IPS-NIHi7 (cell line): ENCODE results near the gene CRYBA1.

ENCODE experiments used
- DNase-seq: peaks from one replicate; pipeline ENCODE4 v3.0.0; 2012; ENCODE audit warnings: mixed read lengths; ENCODE audit errors: extremely low spot score

Gene CRYBA1

DNA sequence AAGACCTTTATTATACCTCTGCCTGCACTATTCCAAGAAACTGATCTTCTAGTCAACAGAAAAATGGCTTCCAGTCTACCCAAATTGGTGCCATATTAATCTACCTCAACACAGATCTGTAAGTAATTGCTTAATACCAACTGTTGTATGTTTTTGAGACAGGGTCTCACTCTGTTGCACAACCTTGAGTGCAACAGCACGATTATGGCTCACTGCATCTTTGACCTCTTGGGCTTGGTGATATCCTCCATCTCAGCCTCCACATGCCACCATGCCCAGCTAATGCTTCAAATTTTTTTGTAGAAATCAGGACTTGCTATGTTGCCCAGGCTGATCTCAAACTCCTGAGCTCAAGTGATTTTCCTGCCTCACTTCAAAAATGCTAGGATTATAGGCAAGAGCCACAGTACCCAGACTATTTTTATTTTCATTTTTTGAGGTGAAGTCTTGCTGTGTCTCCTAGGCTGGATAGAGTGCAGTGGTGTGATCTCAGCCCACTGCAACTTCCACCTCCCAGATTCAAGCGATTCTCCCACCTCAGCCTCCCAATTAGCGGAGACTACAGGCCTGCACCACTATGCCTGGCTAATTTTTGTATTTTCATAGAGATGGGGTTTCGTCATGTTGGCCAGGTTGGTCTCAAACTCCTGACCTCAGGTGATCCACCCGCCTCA, 32.9 kb downstream of the CRYBA1 start:
- DNase-seq: no peak

DNA sequence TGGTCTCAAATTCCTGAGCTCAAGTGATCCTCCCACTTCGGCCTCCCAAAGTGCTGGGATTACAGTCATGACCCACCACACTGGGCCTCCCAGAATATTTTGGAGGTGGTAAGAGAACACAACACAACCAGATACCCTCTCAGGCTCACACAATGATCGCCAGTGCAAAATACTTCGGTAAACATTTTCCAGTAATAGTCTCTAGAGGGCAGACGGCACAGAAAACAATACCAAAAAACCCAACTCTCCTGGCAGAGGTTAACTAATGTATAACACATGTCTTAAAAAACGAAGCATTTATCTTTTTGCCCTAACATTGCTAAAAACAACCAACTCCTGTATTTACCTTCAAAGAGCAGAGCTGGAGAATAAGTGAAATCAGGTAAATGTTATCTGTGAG, 36.8 kb downstream of the CRYBA1 start:
- no peak for DNase-seq

DNA sequence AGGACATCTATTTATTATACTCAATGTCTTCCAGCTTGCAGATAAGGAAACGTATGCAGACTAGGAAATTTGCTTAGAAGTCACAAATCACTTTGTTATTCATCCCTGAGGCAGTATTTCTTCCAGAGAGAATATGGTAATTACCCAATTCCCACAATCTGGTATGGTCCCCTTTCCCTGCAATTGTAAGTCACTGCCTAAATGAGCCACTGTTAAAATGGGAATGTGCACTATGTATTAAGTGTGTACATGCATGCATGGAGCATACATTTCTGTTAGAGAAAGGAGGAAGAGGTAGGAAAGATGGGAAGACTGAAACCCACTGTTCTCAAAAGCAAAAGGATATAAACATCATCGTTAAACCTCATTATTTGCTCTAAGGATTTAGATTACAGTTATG, 37.3 kb downstream of the CRYBA1 start:
- no peak for DNase-seq

DNA sequence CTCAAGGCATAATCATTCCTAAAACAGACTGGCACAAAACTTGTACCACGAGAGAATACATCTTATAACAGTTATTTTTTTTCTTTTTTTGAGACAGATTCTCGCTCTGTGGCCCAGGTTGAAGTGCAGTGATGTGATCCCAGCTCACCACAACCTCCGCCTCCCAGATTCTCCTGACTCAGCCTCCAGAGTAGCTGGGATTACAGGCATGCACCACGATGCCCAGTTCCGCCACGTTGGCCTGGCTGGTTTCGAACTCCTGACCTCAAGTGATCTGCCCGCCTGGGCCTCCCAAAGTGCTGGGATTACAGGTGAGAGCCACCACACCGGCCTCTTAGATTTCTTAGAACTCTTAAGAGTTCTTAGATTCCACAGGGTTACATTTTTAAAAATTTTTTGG, 43.2 kb downstream of the CRYBA1 start:
- no peak for DNase-seq

DNA sequence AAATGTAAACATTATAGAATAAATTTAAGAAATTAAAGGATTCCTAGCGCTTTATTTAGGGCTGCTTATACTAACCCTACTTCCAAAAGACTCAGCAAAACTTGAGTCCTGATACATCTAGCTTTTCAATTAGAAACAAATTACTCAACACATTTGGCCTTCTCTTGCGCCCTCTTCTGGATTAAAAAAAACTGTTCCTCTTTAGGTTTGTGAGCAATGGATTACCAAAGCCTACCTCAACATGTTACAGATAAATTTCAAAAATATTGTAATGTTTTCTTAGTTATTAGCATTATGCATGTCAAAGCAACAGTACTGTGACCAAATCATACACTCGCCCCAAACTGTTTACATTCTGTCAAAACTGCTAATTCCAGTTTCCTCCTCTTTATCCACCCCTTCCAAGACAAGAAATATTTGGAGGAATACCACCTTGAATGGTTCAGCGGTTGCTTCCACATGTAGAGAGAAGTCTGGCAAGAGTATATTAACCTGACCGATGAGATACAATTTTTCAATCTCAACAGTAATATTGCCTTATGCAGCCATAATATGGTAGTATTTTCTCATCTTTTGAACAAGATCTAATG, 44.6 kb downstream of the CRYBA1 start:
- DNase-seq: peak; percentile 18

DNA sequence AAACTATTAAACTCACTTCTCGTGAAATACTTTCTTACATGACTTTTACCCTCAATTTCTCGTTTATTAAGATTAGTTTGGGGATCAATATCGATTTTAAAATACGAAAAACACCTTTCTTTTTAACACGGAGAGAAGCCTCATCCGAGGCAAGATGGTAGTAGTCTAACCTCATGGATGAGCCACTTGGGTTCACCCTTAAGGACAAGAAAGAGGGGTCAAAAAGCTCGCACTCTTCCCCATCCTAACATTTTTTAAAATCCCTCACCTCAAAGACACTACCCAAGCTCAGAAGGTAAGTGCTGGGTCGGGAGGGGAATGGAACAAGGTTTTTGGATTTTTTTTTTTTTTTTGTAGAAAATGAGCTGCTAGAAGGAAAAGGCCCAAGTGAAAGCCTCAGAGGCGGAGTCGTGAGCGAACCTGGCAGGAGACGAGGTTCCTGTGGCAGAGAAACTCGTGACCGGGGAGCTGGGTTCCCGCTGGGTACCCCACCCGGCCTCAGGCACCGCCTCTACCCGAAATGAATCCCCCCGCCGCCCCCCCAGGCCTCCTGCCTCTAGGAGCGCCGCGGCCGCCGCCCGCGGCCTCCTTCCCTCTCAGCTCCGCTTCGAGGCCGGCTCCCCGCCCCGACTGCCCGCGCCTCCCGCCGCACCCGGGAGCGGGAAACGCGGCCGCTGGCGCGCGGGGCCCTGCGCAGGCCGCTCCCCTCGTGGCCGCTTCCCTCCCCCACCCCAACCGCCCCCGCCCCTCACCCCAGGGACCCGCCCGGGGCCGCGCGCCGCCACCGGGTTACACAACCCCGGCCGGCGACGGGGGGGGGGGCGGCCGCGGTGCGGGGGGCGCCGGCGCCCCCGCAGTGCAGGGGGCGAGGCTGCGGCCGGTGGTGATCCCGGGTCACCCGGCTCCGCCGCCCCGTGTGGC, 45.7 kb downstream of the CRYBA1 start:
- DNase-seq: peak; percentile 49

DNA sequence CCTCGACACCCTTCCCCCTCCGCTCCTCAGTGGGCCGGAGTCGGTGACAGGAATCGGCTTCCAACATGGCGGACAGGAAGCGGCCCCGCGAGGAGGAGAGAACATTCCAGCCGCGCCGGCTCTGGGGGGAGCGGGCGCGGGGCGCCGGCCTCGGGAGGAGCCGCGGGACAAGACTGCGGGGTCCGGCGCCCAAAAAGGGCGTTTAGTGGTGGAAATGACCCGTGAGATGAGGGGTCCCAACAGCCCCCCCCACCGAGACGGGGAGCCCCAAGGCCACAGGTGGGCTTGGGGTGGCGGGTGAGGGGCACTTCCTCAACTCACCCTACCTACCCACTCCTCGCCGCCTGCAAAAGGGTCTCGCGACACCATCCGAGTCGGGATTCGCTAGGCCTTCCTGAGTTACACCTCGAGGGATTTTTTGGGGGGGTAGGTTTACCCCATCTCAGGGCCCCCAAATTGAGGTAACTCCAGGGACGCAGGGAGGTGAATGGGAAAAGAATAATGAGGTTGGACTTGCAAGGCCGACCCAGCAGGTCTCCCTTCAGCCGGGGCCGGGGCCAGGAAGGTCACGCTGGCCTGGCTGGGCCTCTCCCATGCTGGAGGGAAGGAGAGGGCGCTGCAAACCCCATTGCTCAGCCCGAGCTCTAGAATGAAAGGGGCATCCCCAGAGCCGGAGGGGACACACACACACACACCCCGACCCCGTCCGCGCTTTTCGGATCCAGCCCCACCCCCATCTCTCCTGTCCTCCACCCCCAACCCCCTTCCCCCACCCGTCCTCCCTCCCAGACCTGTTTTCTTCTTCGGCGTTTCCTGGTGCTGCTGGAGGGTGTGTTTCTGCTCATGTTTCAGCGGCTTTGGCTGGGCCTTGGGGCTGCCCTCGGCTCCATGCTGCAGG, 46.6 kb downstream of the CRYBA1 start:
- peak; percentile 46 for DNase-seq

DNA sequence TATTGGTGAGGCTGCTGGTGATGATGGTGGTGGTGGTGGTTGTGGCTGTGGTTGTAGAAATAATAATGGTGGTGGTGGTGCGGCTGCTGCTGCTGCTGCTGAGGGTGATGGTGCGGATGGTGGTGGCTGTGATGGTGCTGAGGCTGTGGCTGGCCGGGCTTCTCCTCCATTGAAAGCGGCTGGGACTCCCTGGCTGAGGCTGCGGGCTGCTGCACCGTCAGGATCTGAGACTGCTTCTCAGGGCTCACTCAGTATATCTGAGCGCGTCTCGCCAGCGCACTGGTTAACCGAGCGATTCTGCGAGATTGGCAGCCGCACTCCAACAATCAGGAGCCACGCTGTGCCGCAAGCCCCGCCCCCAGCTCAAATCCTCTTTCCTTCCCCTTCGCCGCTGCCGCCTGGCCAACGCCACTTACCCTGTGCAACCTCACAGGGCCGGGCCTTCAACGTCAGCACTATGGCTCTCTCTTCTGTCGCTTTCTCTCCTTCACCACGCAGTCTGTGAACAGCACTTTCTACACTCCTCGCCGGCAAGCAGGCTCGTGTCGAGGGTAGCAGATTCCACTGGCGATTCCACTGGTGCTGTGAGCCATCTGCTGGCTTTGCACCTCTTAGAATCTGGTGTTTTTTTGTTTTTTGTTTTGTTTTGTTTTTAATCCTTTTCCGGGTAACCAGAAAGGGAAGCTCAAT, 47.4 kb downstream of the CRYBA1 start, which contains the start of gene NUFIP2:
Gene NUFIP2 (minus strand): TSS at position 259 of the 690 bp plus-strand sequence. CDS start 89 bp downstream, at position 170.
- DNase-seq: peak; percentile 98

DNA sequence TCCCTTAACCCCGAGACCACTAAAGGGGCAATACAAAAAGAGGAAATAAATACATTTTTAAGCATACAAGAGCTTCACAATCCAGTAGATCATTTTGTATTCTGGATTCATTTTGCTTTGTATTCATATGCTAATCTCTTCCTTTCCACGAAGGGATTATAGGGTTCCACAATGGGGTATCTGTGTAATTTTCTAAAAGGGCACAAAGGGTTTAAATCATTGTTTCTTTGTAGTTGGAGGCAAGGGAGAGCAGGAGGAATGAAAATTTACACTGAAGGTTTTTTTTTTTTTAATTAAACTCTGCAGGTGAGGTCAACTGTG, 47.9 kb downstream of the CRYBA1 start:
- DNase-seq: no peak

DNA sequence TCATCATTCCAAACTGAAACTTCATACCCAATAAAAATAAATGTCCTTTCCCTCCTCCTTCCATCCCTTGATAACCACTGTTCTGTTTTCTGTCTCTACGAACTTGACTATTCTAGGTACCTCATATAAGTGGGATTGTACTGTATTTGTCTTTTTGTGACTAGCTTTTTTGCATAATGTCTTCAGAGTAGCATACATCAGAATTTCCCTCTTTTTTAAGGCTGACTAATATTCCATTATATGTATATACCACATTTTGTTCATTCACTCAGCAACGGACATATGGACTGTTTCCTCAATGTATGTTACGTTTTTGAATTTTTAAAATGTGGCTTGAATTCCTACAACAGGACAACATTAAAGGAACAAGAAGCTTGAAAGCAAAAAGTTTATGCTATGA, 48.8 kb downstream of the CRYBA1 start:
- DNase-seq: no peak

DNA sequence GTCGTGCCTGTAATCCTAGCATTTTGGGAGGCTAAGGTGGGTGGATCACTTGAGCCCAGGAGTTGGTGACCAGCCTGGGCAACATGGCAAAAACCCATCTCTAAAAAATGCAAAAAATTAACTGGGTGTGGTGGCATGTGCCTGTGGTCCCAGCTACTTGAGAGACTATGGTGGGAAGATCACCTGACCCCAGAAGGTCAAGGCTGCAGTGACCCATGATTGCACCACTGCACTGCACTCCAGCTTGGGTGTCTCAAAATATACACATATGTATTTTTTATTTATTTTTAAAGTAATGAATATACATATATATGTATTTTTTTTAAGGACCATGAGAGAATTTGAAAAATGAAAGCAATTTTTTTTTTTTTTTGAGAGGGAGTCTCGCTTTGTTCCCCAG, 52.4 kb downstream of the CRYBA1 start:
- DNase-seq: no peak

DNA sequence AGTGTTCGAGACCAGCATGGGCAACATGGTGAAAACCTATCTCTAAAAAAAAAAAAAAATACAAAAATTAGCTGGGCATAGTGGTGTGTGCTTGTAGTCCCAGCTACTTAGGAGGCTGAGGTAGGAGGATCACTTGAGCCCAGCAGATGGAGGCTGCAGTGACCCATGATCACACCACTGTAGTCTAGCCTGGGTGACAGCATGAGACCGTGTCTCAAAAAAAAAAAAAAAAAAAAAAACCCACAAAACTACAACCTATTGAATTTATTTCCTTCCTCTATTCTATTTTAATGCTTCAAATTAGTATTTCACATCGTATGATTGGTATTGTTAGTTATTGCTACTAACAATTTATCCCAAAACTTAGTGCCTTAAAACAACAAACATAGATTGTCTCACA, 56.7 kb downstream of the CRYBA1 start:
- DNase-seq: no peak
